Neural crest cell (in vitro differentiated cells): ENCODE measurements around the gene RPS6KB2. TPM values are rescaled to one million over a fixed set of nuclear protein-coding genes. Genes with fewer than 3 reads are reported as not detected.

Experiments used
- DNase-seq: peaks from one replicate; pipeline ENCODE4 v3.0.0; 2021; ENCODE audit warnings: low read depth, mixed read lengths, low spot score
- H3K27ac Mint-ChIP-seq: one replicate; pipeline ENCODE4 v1.8.0; 2021; ENCODE audit warnings: mild to moderate bottlenecking, mixed read lengths; ENCODE audit not compliant: unreplicated experiment
- H3K27me3 Mint-ChIP-seq: 2 replicates; pipeline ENCODE4 v1.8.0; 2021; ENCODE audit warnings: low read depth, mild to moderate bottlenecking, mixed read lengths
- H3K36me3 Mint-ChIP-seq: 2 replicates; pipeline ENCODE4 v1.8.0; 2021; ENCODE audit warnings: low read depth, mild to moderate bottlenecking, mixed read lengths
- H3K4me1 Mint-ChIP-seq: 2 replicates; pipeline ENCODE4 v1.8.0; 2021; ENCODE audit warnings: mixed read lengths
- H3K4me3 Mint-ChIP-seq: one replicate; pipeline ENCODE4 v1.8.0; 2021; ENCODE audit warnings: mild to moderate bottlenecking, mixed read lengths
- H3K9me3 Mint-ChIP-seq: 2 replicates; pipeline ENCODE4 v1.8.0; 2021; ENCODE audit warnings: mixed read lengths
- total RNA-seq: library from RNA; stranded (reverse); gene quantifications from 2 replicates; pipeline ENCODE4 v1.2.1, GENCODE V29; 2021
- TF ChIP-seq, protein P1 (sequence below): fragments of 200-600 bp; sonication (generic); conservative IDR thresholded peaks from 2 replicates; pipeline ENCODE4 v1.5.0; 2021; ENCODE audit warnings: antibody characterized with exemption, mild to moderate bottlenecking

The RPS6KB2 gene
- total RNA-seq, 1 donor from 2014 or later, result 55.0 TPM

GRCh38 chr11:67407688-67408163 is 20.6 kb upstream of the RPS6KB2 start:
- H3K4me1 Mint-ChIP-seq, result peaks cover 17% of the 10 kb centered on the region
- peaks cover 14% of the 10 kb centered on the region for H3K27me3 Mint-ChIP-seq
- no peaks in the 10 kb centered on the region for H3K9me3 Mint-ChIP-seq
- TF ChIP-seq, protein P1, sequence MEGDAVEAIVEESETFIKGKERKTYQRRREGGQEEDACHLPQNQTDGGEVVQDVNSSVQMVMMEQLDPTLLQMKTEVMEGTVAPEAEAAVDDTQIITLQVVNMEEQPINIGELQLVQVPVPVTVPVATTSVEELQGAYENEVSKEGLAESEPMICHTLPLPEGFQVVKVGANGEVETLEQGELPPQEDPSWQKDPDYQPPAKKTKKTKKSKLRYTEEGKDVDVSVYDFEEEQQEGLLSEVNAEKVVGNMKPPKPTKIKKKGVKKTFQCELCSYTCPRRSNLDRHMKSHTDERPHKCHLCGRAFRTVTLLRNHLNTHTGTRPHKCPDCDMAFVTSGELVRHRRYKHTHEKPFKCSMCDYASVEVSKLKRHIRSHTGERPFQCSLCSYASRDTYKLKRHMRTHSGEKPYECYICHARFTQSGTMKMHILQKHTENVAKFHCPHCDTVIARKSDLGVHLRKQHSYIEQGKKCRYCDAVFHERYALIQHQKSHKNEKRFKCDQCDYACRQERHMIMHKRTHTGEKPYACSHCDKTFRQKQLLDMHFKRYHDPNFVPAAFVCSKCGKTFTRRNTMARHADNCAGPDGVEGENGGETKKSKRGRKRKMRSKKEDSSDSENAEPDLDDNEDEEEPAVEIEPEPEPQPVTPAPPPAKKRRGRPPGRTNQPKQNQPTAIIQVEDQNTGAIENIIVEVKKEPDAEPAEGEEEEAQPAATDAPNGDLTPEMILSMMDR, result no peak
- H3K36me3 Mint-ChIP-seq, result no peaks in the 10 kb centered on the region
- H3K4me3 Mint-ChIP-seq, result no peak overlapping the region
- DNase-seq, result no peak
- H3K27ac Mint-ChIP-seq, result peak overlapping the region; percentile 19

GRCh38 chr11:67408437-67409200 is 19.7 kb upstream of the RPS6KB2 start:
- no peaks in the 10 kb centered on the region for H3K36me3 Mint-ChIP-seq
- peaks cover 22% of the 10 kb centered on the region for H3K4me1 Mint-ChIP-seq
- DNase-seq, result no peak
- H3K27ac Mint-ChIP-seq, result no peak overlapping the region
- H3K9me3 Mint-ChIP-seq, result no peaks in the 10 kb centered on the region
- H3K4me3 Mint-ChIP-seq, result no peak overlapping the region
- TF ChIP-seq, protein P1, result no peak
- H3K27me3 Mint-ChIP-seq, result peaks cover 20% of the 10 kb centered on the region

DNA sequence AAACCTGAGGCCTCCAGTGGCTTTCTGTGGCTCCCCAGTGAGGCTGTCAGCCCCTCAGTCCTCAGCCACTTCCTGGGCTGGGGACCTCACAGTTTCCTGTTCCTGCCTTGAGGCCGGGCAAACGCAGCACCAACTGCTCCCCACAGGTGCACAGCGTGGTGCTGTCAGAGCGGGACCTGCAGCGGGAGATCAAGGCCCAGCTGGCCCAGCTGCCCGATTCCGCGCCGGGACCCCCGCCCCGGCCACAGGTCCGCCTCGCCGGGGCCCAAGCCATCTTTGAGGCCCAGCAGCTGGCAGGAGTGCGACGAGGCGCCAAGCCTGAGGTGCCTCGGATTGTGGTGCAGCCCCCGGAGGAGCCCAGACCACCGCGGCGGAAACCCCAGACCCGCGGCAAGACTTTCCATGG is 19.0 kb upstream of the RPS6KB2 start:
- Mint-ChIP-seq H3K27me3 (peaks cover 25% of the 10 kb centered on the region), H3K27ac (no peak overlapping the region), H3K9me3 (no peaks in the 10 kb centered on the region), H3K4me3 (no peak overlapping the region), H3K4me1 (peaks cover 22% of the 10 kb centered on the region), H3K36me3 (no peaks in the 10 kb centered on the region)
- DNase-seq, result no peak
- TF ChIP-seq, protein P1, result no peak

DNA sequence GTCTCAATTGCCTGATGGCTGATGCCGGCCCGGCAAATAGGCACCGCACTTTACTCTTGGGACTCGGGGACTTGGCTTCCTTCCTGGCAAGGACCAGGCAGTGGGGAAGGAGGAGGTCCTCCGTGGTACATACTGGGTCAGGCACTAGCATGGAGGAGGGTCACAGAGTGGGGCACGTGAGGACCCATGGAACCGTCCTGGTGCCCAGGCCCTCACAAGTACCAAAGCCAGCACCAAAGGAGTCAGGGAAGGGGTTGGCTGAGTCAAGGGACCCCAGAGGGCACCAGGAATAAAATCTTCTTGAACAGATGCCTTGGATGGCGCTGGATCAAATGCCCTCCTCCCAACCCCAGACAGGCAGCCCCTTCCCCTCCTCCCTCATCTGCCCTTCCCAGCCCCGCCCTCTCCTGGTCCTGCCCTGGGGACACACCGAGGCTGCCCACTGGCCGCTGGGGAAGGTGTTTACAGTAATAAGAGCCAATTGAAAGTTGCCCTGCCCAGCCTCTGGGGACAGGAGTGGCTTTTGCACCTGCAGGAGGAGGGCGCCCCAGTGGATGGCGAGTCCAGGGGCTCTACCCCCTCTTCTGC is 18.4 kb upstream of the RPS6KB2 start:
- peaks cover 17% of the 10 kb centered on the region for H3K4me1 Mint-ChIP-seq
- no peak overlapping the region for H3K4me3 Mint-ChIP-seq
- peak overlapping the region; percentile 90 for H3K27ac Mint-ChIP-seq
- peaks cover 31% of the 10 kb centered on the region for H3K27me3 Mint-ChIP-seq
- no peaks in the 10 kb centered on the region for H3K36me3 Mint-ChIP-seq
- no peak for DNase-seq
- no peaks in the 10 kb centered on the region for H3K9me3 Mint-ChIP-seq
- TF ChIP-seq, protein P1, result no peak

- TF ChIP-seq, protein P1, result no peak
- Mint-ChIP-seq H3K4me3 (no peak overlapping the region), H3K9me3 (no peaks in the 10 kb centered on the region), H3K36me3 (no peaks in the 10 kb centered on the region), H3K4me1 (peaks cover 17% of the 10 kb centered on the region), H3K27ac (peak overlapping the region; percentile 90), H3K27me3 (peaks cover 36% of the 10 kb centered on the region)
- no peak for DNase-seq
Measured at GRCh38 chr11:67410369-67410831, 17.9 kb upstream of the RPS6KB2 start.
